ENCODE data around the gene ZNF275.

GRCh38 chrX:153348421-153348820 is 14.5 kb downstream of the ZNF275 start:
- TF ChIP-seq GATA2 (IDR thresholded peaks at IDR 0.05; ENCODE audit: low read depth, low read length) (no peak), GATA3 (IDR thresholded peaks at IDR 0.05; ENCODE audit: low read depth, low read length) (no peak)

All from SH-SY5Y (cell line).